ENCODE results near the gene GLB1L3.

DNA sequence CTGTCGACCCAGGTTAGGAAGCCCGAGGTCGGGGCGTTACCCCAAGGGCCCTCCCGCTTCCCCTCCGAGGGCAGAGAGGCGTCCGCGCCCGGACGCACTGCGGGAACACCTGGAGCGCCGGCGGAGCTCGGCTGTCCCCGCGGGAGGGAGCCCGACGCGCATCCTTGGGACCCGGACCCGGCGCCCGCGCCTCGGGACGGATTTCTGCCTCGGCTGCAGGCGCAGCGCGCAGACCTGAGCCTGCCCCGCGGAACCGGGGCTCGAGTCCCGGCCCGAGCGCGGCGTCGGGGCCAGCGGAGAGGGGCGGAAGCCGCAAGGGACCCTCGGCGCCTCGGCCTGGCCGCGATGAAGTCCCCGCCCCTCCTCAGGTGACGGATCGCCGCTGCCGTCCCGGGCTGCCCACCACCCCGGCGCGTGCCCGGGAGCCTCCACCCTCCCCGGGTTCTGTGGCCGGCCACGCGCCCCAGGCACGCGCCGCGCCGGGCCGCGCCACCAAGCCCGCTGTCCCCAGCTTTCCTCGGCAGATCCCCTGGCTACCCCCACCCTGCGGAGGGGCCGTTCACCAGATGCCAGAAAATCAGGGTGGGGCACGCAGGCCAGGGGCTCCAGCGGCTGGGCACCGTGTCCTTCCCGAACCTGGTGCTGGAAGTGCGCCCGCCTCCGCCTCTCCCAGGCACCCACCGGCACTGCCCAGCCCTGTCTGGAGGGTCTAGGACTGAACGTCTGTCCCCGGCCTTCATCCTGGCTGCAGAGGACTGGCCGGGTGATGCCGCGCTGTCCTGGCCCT is 410 bp downstream of the GLB1L3 start:
- TF ChIP-seq POLR2AphosphoS5 (IDR thresholded peaks at IDR 0.05) (no peak), POLR2A (IDR thresholded peaks at IDR 0.05) (no peak)
- TF ChIP-seq, protein P1, sequence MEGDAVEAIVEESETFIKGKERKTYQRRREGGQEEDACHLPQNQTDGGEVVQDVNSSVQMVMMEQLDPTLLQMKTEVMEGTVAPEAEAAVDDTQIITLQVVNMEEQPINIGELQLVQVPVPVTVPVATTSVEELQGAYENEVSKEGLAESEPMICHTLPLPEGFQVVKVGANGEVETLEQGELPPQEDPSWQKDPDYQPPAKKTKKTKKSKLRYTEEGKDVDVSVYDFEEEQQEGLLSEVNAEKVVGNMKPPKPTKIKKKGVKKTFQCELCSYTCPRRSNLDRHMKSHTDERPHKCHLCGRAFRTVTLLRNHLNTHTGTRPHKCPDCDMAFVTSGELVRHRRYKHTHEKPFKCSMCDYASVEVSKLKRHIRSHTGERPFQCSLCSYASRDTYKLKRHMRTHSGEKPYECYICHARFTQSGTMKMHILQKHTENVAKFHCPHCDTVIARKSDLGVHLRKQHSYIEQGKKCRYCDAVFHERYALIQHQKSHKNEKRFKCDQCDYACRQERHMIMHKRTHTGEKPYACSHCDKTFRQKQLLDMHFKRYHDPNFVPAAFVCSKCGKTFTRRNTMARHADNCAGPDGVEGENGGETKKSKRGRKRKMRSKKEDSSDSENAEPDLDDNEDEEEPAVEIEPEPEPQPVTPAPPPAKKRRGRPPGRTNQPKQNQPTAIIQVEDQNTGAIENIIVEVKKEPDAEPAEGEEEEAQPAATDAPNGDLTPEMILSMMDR (IDR thresholded peaks at IDR 0.05): no peak
